ENCODE data around the gene SPAG16.
A peak's percentile ranks its signal among the peaks of the same experiment; 100 is the strongest.

Gene SPAG16

DNA sequence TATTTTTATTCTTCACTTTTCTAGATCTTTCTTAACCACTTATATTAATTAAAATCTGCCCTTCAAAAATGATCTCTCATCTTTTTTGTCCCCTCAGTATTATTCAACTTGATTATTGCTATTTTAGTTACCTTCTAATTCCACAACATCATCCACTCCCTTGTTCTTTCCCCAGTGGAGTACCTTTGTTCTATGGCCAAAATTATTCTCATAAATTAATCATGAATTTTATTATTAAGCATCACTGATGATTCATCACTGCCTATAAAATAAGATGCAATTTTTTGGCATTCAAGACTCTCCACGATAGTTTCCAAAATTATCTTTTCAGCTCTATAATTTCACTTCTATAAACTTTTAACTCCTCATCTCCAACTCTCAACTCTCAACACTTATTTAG, 505.7 kb downstream of the SPAG16 start:
- Histone ChIP-seq H3K27me3 (ENCODE audit: low read depth, low read length) (no peaks in the 10 kb centered on the region), H3K4me2 (ENCODE audit: low read length) (no peak overlapping the region), H3K79me2 (ENCODE audit: low read length) (no peaks in the 10 kb centered on the region), H4K20me1 (ENCODE audit: insufficient read depth, low read length) (no peaks in the 10 kb centered on the region), H2AFZ (ENCODE audit: low read depth, low read length) (no peak overlapping the region), H3K36me3 (replicated peaks; ENCODE audit: low read depth, low read length) (no peaks in the 10 kb centered on the region), H3K9ac (ENCODE audit: low read length) (no peak overlapping the region), H3K4me1 (ENCODE audit: low read length) (peaks cover 11% of the 10 kb centered on the region; the same call in 1 of the 2 replicates), H3K9me3 (ENCODE audit: insufficient read depth, low read length) (no peaks in the 10 kb centered on the region), H3K4me3 (ENCODE audit: low read length) (no peak overlapping the region), H3K27ac (ENCODE audit: low read length) (no peak overlapping the region)
- no peak for TF ChIP-seq EZH2phosphoT487 (IDR thresholded peaks at IDR 0.05; ENCODE audit: low read depth)
- TF ChIP-seq, protein P1, sequence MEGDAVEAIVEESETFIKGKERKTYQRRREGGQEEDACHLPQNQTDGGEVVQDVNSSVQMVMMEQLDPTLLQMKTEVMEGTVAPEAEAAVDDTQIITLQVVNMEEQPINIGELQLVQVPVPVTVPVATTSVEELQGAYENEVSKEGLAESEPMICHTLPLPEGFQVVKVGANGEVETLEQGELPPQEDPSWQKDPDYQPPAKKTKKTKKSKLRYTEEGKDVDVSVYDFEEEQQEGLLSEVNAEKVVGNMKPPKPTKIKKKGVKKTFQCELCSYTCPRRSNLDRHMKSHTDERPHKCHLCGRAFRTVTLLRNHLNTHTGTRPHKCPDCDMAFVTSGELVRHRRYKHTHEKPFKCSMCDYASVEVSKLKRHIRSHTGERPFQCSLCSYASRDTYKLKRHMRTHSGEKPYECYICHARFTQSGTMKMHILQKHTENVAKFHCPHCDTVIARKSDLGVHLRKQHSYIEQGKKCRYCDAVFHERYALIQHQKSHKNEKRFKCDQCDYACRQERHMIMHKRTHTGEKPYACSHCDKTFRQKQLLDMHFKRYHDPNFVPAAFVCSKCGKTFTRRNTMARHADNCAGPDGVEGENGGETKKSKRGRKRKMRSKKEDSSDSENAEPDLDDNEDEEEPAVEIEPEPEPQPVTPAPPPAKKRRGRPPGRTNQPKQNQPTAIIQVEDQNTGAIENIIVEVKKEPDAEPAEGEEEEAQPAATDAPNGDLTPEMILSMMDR (IDR thresholded peaks at IDR 0.05; ENCODE audit: low read depth, low read length) = no peak

DNA sequence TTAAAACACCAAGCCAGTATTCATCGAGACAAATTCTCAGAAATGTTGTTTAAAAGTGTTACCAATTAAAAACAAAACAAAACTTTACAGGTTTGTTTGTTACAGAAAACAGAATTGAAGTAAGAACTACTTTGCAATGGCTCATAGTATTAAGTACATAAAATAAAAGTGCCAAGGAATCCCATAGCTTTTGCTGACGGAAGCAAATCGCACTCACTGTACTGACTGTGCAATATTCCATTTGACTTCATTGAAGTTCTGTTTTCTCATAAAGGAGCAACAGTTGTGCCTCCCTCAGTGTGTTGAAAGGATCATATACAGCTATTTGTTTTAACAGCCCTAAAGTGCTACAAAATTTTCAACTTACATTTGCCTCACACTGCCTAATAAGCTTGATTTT, 507.8 kb downstream of the SPAG16 start:
- no peak overlapping the region for H3K27ac ChIP-seq (ENCODE audit: low read length)
- H3K9me3 ChIP-seq (ENCODE audit: insufficient read depth, low read length) = no peaks in the 10 kb centered on the region
- peaks cover 11% of the 10 kb centered on the region; the same call in 1 of the 2 replicates for H3K4me1 ChIP-seq (ENCODE audit: low read length)
- no peaks in the 10 kb centered on the region for H4K20me1 ChIP-seq (ENCODE audit: insufficient read depth, low read length)
- H3K79me2 ChIP-seq (ENCODE audit: low read length) = no peaks in the 10 kb centered on the region
- no peaks in the 10 kb centered on the region for H3K36me3 ChIP-seq (replicated peaks; ENCODE audit: low read depth, low read length)
- H3K9ac ChIP-seq (ENCODE audit: low read length) = no peak overlapping the region
- TF ChIP-seq, protein P1 (IDR thresholded peaks at IDR 0.05; ENCODE audit: low read depth, low read length) = no peak
- no peak for TF ChIP-seq EZH2phosphoT487 (IDR thresholded peaks at IDR 0.05; ENCODE audit: low read depth)
- H3K4me2 ChIP-seq (ENCODE audit: low read length) = no peak overlapping the region
- H3K27me3 ChIP-seq (ENCODE audit: low read depth, low read length) = no peaks in the 10 kb centered on the region
- H2AFZ ChIP-seq (ENCODE audit: low read depth, low read length) = no peak overlapping the region
- H3K4me3 ChIP-seq (ENCODE audit: low read length) = no peak overlapping the region

DNA sequence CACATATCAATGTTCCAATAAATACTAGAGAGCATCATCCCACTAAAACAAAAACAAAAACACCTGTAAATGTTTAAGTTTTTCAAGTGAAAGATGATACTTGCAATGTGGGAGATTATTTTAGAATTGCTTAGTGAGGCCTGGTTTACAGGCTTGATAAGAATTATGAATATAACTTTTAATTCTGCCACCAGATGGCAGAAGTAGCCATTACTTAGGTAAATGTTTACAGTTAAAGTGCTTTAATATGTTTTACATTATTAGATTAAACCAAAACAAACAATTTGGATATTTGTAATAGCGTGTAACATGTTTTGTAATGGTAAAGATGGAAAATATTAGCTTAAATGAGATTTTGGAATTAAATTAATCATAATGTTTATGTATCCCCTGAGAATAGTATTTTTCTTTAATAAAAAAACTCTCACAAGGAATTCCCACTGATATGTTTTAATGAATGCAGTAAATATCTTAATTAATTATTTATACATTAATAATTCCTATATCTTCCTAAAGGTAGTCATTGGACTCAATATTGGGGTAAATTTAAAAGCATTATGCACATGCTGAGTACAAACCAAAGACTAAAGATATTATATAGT, 522.0 kb downstream of the SPAG16 start:
- H3K9me3 ChIP-seq (ENCODE audit: insufficient read depth, low read length) = no peaks in the 10 kb centered on the region
- no peak overlapping the region for H3K4me2 ChIP-seq (ENCODE audit: low read length)
- no peak overlapping the region for H3K9ac ChIP-seq (ENCODE audit: low read length)
- H3K4me3 ChIP-seq (ENCODE audit: low read length) = no peak overlapping the region
- H3K4me1 ChIP-seq (ENCODE audit: low read length) = no peaks in the 10 kb centered on the region
- H3K27me3 ChIP-seq (ENCODE audit: low read depth, low read length) = no peaks in the 10 kb centered on the region
- no peak overlapping the region for H2AFZ ChIP-seq (ENCODE audit: low read depth, low read length)
- TF ChIP-seq EZH2phosphoT487 (IDR thresholded peaks at IDR 0.05; ENCODE audit: low read depth) = no peak
- TF ChIP-seq, protein P1 (IDR thresholded peaks at IDR 0.05; ENCODE audit: low read depth, low read length) = peak; percentile 56
- H3K36me3 ChIP-seq (replicated peaks; ENCODE audit: low read depth, low read length) = no peaks in the 10 kb centered on the region
- H3K27ac ChIP-seq (ENCODE audit: low read length) = no peak overlapping the region
- H3K79me2 ChIP-seq (ENCODE audit: low read length) = no peaks in the 10 kb centered on the region
- no peaks in the 10 kb centered on the region for H4K20me1 ChIP-seq (ENCODE audit: insufficient read depth, low read length)

DNA sequence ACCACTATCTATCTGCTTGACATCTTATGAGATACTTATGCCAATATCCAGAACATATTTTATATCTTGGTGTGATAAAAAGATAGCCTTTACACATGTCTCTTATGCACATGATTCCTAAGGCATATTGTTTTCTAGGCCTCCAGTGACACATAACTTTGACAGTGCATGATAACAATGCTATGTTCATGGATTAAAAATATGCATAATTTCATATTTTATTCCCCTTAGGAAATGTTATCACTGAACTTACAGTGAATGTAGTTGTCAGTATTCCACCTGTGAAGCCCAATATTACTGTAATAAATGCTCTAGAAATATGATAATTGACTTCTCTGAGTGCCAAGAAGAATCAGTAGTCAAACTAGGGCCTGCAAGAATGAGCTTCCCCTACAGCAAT, 532.3 kb downstream of the SPAG16 start:
- Histone ChIP-seq H4K20me1 (ENCODE audit: insufficient read depth, low read length) (no peaks in the 10 kb centered on the region), H2AFZ (ENCODE audit: low read depth, low read length) (no peak overlapping the region), H3K4me3 (ENCODE audit: low read length) (no peak overlapping the region), H3K4me2 (ENCODE audit: low read length) (no peak overlapping the region), H3K36me3 (replicated peaks; ENCODE audit: low read depth, low read length) (no peaks in the 10 kb centered on the region), H3K79me2 (ENCODE audit: low read length) (no peaks in the 10 kb centered on the region), H3K27me3 (ENCODE audit: low read depth, low read length) (no peaks in the 10 kb centered on the region), H3K27ac (ENCODE audit: low read length) (no peak overlapping the region), H3K9me3 (ENCODE audit: insufficient read depth, low read length) (no peaks in the 10 kb centered on the region), H3K9ac (ENCODE audit: low read length) (no peak overlapping the region), H3K4me1 (ENCODE audit: low read length) (no peaks in the 10 kb centered on the region)
- TF ChIP-seq EZH2phosphoT487 (IDR thresholded peaks at IDR 0.05; ENCODE audit: low read depth) = no peak
